Colonic mucosa (tissue), 4 donors: Measurements from ENCODE around the gene CFAP221. TPM values are rescaled to one million over a fixed set of nuclear protein-coding genes. Genes with fewer than 3 reads are reported as not detected.

Experiments used
- DNase-seq: peaks from one replicate; pipeline ENCODE4 v3.0.0-alpha.2; 2020
- H3K27ac ChIP-seq: fragments of 200-600 bp; one replicate; pipeline ENCODE4 v1.8.0; 2021
- H3K27me3 ChIP-seq: fragments of 200-600 bp; one replicate; pipeline ENCODE4 v1.8.0; 2021
- H3K36me3 ChIP-seq: fragments of 200-600 bp; one replicate; pipeline ENCODE4 v1.8.0; 2021
- H3K4me1 ChIP-seq: fragments of 200-600 bp; one replicate; pipeline ENCODE4 v1.8.0; 2021; ENCODE audit warnings: mild to moderate bottlenecking
- H3K4me3 ChIP-seq: fragments of 200-600 bp; one replicate; pipeline ENCODE4 v1.8.0; 2021
- H3K9ac ChIP-seq, 2 donors: one replicate each; pipeline ENCODE4 v1.7.0; 2013; ENCODE audit warnings: control low read depth in 2 of 2, low read depth in 2 of 2, low read length in 2 of 2
- H3K9me3 ChIP-seq: fragments of 200-600 bp; one replicate; pipeline ENCODE4 v1.8.0; 2021
- intact Hi-C: fragments of 100-400 bp; cut with DNase I; formaldehyde crosslinking; loops from one replicate; pipeline ENCODE4 v1.14.1; 2022
- total RNA-seq, 2 donors: library from RNA; stranded (reverse); fragmentation: NEBNext Ultra II Directional in 1 of 2; extraction: Animal tissue kit (Norgen Biotek cat#: 25700) in 1 of 2; gene quantifications; one replicate each; pipeline ENCODE4 v1.2.1, GENCODE V29; 2021
- TF ChIP-seq, protein P1 (sequence below): fragments of 200-600 bp; IDR thresholded peaks from one replicate; pipeline ENCODE4 v1.8.0; 2022; ENCODE audit warnings: antibody characterized with exemption, mild to moderate bottlenecking
- donor health status: healthy.
- donor health status: DM: no; HTN: no; CAD: no.
- donor health status: DM: no; HTN: no; CAD: no.

Gene CFAP221
- total RNA-seq, 2 donors from 2014 or later = not detected

DNA sequence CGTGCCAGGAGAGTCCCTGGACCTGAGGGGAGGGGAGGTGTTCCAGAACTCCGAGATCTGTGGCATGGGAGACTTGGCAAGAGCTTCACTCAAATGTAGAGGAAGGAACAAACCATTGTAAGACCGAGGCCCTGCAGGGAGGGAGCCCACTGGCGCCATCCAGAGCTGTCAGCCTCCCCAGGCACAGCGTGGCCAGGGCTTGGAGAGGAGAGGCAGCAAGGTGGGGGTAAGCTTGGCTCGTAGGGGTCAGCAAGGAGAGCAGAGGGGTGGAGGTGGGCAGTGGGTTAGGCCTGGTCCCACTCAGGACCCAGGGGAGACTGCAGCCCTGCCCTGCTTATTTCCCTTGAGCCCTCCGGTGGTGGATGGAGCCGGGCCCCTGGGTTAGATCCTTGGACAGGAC, 138.3 kb downstream of the CFAP221 start:
- H3K27me3 ChIP-seq = no peaks in the 10 kb centered on the region
- no peaks in the 10 kb centered on the region for H3K9me3 ChIP-seq
- no peak overlapping the region for H3K27ac ChIP-seq
- no peak overlapping the region for H3K9ac ChIP-seq
- intact Hi-C loops = no loop called here
- no peak overlapping the region for H3K4me3 ChIP-seq
- H3K4me1 ChIP-seq = no peaks in the 10 kb centered on the region
- H3K36me3 ChIP-seq = peaks cover 5% of the 10 kb centered on the region
- DNase-seq = no peak
- TF ChIP-seq, protein P1, sequence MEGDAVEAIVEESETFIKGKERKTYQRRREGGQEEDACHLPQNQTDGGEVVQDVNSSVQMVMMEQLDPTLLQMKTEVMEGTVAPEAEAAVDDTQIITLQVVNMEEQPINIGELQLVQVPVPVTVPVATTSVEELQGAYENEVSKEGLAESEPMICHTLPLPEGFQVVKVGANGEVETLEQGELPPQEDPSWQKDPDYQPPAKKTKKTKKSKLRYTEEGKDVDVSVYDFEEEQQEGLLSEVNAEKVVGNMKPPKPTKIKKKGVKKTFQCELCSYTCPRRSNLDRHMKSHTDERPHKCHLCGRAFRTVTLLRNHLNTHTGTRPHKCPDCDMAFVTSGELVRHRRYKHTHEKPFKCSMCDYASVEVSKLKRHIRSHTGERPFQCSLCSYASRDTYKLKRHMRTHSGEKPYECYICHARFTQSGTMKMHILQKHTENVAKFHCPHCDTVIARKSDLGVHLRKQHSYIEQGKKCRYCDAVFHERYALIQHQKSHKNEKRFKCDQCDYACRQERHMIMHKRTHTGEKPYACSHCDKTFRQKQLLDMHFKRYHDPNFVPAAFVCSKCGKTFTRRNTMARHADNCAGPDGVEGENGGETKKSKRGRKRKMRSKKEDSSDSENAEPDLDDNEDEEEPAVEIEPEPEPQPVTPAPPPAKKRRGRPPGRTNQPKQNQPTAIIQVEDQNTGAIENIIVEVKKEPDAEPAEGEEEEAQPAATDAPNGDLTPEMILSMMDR = no peak

DNA sequence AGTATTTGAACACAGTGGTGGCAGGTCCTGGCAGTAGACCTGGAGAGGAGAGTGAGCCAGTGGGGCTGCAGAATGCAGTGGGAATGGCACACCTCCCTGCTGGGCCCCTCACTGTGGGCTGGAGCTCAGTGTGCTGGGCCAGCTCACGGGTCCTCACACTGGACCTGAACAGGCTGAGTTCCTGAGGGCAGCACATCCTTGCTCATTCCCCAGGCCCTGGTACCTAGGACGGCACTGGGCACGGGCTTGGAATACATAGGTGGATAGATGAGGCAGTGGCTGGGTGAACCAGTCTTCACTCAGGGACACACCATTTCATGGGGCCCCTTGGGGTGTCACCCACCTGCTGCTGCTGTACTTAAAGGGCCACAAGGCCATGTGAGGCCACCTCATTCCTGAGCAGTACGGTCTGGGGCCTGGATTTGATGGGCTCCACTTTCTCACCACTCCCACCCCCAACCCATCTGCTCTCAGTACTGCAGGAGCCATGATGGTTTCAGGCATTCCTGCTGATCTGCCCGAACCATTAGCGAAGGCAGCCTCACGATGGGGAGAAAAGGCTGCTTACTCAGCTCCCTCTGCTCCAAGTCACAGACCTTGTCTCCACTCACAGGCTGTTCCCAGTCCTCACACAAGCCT, 138.9 kb downstream of the CFAP221 start:
- Histone ChIP-seq H3K9ac (no peak overlapping the region), H3K27me3 (no peaks in the 10 kb centered on the region), H3K27ac (no peak overlapping the region), H3K4me3 (no peak overlapping the region), H3K4me1 (no peaks in the 10 kb centered on the region), H3K9me3 (no peaks in the 10 kb centered on the region), H3K36me3 (peaks cover 5% of the 10 kb centered on the region)
- intact Hi-C loops = no loop called here
- no peak for DNase-seq
- TF ChIP-seq, protein P1 = no peak

DNA sequence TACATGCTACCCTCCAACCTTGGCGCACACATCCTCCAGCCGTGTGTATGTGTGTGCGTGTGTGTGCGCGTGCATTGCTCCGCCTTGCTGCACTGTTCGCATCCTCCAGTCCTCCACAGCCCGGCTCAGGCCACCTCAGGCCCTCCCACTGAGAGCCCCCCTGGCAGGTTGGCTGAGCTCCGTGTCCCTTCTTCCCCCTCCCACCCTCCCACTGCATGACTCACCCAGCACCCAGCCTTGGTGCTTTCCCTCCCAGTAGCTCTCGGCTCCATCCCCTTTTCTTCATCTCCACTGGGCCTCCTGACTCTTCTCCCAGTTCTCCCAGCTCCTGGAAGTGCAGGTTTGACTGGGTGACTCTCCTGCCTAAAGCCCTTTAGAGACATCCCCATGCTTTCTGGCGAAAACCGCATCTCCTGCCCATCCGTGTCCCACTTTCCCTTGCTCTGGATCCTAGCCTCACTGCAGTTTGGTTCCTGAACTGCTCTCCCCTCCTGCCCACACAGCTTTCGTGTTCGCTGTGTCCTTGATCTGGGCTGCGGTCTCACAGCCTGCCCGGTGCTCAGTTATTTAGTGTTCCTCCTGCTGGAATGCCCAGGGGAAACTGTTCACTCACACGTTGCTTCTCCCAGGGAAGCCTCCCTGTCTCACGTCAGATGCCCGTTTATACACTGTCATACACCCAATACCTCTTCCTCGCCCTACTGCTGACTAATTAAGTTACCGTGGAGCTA, 139.6 kb downstream of the CFAP221 start:
- TF ChIP-seq, protein P1 = no peak
- intact Hi-C loops = no loop called here
- Histone ChIP-seq H3K9ac (no peak overlapping the region), H3K36me3 (peaks cover 5% of the 10 kb centered on the region), H3K4me3 (no peak overlapping the region), H3K27ac (no peak overlapping the region), H3K27me3 (no peaks in the 10 kb centered on the region), H3K4me1 (no peaks in the 10 kb centered on the region), H3K9me3 (no peaks in the 10 kb centered on the region)
- DNase-seq = no peak

GRCh38 chr2:119684518-119684917, 140.3 kb downstream of the CFAP221 start:
- TF ChIP-seq, protein P1 = no peak
- Histone ChIP-seq H3K4me1 (no peaks in the 10 kb centered on the region), H3K9me3 (no peaks in the 10 kb centered on the region), H3K27me3 (no peaks in the 10 kb centered on the region), H3K36me3 (peaks cover 5% of the 10 kb centered on the region), H3K9ac (no peak overlapping the region), H3K27ac (no peak overlapping the region), H3K4me3 (no peak overlapping the region)
- intact Hi-C loops = no loop called here
- no peak for DNase-seq

DNA sequence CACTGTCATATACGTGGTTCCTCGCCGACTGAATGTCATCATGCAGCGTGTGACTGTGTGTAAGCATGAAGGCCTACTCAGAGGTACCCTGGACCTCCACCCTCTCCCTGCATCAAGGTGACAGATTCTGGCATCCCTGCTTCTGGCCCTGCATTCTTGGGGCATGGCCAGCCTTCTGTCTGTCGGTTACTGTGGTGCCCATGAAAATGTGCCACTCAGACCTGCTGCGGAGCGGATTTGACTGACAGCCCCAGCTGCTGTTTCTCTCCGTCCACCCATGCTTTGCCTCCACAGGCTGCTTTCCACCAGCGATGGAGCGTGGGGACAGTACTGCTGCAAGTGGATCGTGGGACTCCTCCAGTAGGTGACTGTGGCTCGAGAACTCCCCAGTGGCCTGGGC, 144.4 kb downstream of the CFAP221 start:
- H3K9me3 ChIP-seq = no peaks in the 10 kb centered on the region
- no peak for DNase-seq
- H3K4me3 ChIP-seq = no peak overlapping the region
- no peaks in the 10 kb centered on the region for H3K27me3 ChIP-seq
- H3K9ac ChIP-seq = no peak overlapping the region
- TF ChIP-seq, protein P1 = no peak
- intact Hi-C loops = no loop called here
- H3K27ac ChIP-seq = no peak overlapping the region
- H3K36me3 ChIP-seq = peaks cover 5% of the 10 kb centered on the region
- H3K4me1 ChIP-seq = no peaks in the 10 kb centered on the region
